CD4-positive, alpha-beta T cell treated with Interleukin-15 for 1 hour (primary cell): Measurements from ENCODE around the gene DGKG.

Experiments
- DNase-seq: peaks from one replicate; pipeline ENCODE4 v3.0.0-alpha.2; 2020

The DGKG gene

GRCh38 chr3:186207515-186207914, 154.5 kb downstream of the DGKG start:
- no peak for DNase-seq

GRCh38 chr3:186200726-186201125, 161.3 kb downstream of the DGKG start:
- no peak for DNase-seq

- DNase-seq: no peak
Observed at GRCh38 chr3:186198442-186198841, 163.6 kb downstream of the DGKG start.

GRCh38 chr3:186194451-186194811, 167.6 kb downstream of the DGKG start:
- no peak for DNase-seq

GRCh38 chr3:186193534-186194450, 168.2 kb downstream of the DGKG start:
- DNase-seq: no peak

GRCh38 chr3:186192823-186193222, 169.2 kb downstream of the DGKG start:
- no peak for DNase-seq

GRCh38 chr3:186189492-186189891, 172.5 kb downstream of the DGKG start:
- DNase-seq: no peak

GRCh38 chr3:186187401-186188275, 174.4 kb downstream of the DGKG start:
- no peak for DNase-seq

- no peak for DNase-seq
Observed at GRCh38 chr3:186185194-186185787, 176.7 kb downstream of the DGKG start.

- no peak for DNase-seq
Observed at GRCh38 chr3:186184021-186184420, 178.0 kb downstream of the DGKG start.

GRCh38 chr3:186182850-186183249, 179.2 kb downstream of the DGKG start:
- DNase-seq: no peak

GRCh38 chr3:186181901-186182300, 180.1 kb downstream of the DGKG start:
- DNase-seq: no peak

GRCh38 chr3:186180891-186181481, 181.0 kb downstream of the DGKG start:
- DNase-seq: no peak

- no peak for DNase-seq
Observed at GRCh38 chr3:186180151-186180550, 181.9 kb downstream of the DGKG start.

- DNase-seq: no peak
Observed at GRCh38 chr3:186178412-186178811, 183.6 kb downstream of the DGKG start.

- no peak for DNase-seq
Observed at GRCh38 chr3:186176373-186176990, 185.6 kb downstream of the DGKG start.

GRCh38 chr3:186173224-186173815, 188.7 kb downstream of the DGKG start:
- DNase-seq: no peak

GRCh38 chr3:186172353-186172752, 189.7 kb downstream of the DGKG start:
- DNase-seq: no peak

GRCh38 chr3:186171521-186171920, 190.5 kb downstream of the DGKG start:
- DNase-seq: no peak

GRCh38 chr3:186170516-186170915, 191.5 kb downstream of the DGKG start:
- DNase-seq: no peak

- no peak for DNase-seq
Observed at GRCh38 chr3:186169379-186169778, 192.7 kb downstream of the DGKG start.

- no peak for DNase-seq
Observed at GRCh38 chr3:186168976-186169375, 193.1 kb downstream of the DGKG start.
